BE2C (cell line): Measurements from ENCODE around the gene ALG13. TPM values are rescaled to one million over a fixed set of nuclear protein-coding genes. Genes with fewer than 3 reads are reported as not detected.
"Not testable (repeated sequence)": the region's sequence is repeated elsewhere in the genome, so short reads cannot be mapped to it uniquely, and the experiment has no call there.

Experiments
- DNase-seq: peaks from one replicate; pipeline ENCODE4 v3.0.0-alpha.2; 2020
- H3K27me3 ChIP-seq: fragments of 250-450 bp; sonication (Bioruptor Pico); 2 replicates; pipeline ENCODE4 v1.5.1; 2020; ENCODE audit warnings: mild to moderate bottlenecking
- H3K36me3 ChIP-seq: fragments of 250-450 bp; sonication (Bioruptor Pico); 2 replicates; pipeline ENCODE4 v1.5.1; 2020; ENCODE audit warnings: mild to moderate bottlenecking
- H3K4me1 ChIP-seq: fragments of 250-450 bp; sonication (Bioruptor Pico); 2 replicates; pipeline ENCODE4 v1.5.1; 2020
- H3K4me3 ChIP-seq: 2 replicates; pipeline ENCODE4 v1.5.1; 2011; ENCODE audit warnings: low read depth, low read length
- H3K9me3 ChIP-seq: fragments of 250-450 bp; sonication (Bioruptor Pico); 2 replicates; pipeline ENCODE4 v1.5.1; 2020
- polyA plus RNA-seq: library from polyadenylated mRNA; unstranded; fragments of >200 nt; gene quantifications from one replicate; pipeline ENCODE4 v1.2.1, GENCODE V29; 2012; ENCODE audit warnings: low read depth, missing spikeins; ENCODE audit not compliant: insufficient read length, insufficient read depth
- TF ChIP-seq, protein P1 (sequence below): IDR thresholded peaks from 2 replicates; pipeline ENCODE4 v1.5.1; 2012; ENCODE audit warnings: mild to moderate bottlenecking, low read depth, low read length

Gene ALG13
- 36.9 TPM for polyA plus RNA-seq

GRCh38 chrX:111680988-111681779, at the start of gene ALG13:
Gene ALG13, plus strand, starts transcription at chrX:111681170. Its CDS starts 49 bp downstream, at chrX:111681219.
- Histone ChIP-seq H3K36me3 (peaks cover 11% of the 10 kb centered on the region), H3K4me1 (no peaks in the 10 kb centered on the region), H3K9me3 (no peaks in the 10 kb centered on the region), H3K4me3 (peak within 1 kb of the TSS; percentile 84), H3K27me3 (no peaks in the 10 kb centered on the region)
- TF ChIP-seq, protein P1, sequence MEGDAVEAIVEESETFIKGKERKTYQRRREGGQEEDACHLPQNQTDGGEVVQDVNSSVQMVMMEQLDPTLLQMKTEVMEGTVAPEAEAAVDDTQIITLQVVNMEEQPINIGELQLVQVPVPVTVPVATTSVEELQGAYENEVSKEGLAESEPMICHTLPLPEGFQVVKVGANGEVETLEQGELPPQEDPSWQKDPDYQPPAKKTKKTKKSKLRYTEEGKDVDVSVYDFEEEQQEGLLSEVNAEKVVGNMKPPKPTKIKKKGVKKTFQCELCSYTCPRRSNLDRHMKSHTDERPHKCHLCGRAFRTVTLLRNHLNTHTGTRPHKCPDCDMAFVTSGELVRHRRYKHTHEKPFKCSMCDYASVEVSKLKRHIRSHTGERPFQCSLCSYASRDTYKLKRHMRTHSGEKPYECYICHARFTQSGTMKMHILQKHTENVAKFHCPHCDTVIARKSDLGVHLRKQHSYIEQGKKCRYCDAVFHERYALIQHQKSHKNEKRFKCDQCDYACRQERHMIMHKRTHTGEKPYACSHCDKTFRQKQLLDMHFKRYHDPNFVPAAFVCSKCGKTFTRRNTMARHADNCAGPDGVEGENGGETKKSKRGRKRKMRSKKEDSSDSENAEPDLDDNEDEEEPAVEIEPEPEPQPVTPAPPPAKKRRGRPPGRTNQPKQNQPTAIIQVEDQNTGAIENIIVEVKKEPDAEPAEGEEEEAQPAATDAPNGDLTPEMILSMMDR: peak; percentile 71
- peak; percentile 88 for DNase-seq

DNA sequence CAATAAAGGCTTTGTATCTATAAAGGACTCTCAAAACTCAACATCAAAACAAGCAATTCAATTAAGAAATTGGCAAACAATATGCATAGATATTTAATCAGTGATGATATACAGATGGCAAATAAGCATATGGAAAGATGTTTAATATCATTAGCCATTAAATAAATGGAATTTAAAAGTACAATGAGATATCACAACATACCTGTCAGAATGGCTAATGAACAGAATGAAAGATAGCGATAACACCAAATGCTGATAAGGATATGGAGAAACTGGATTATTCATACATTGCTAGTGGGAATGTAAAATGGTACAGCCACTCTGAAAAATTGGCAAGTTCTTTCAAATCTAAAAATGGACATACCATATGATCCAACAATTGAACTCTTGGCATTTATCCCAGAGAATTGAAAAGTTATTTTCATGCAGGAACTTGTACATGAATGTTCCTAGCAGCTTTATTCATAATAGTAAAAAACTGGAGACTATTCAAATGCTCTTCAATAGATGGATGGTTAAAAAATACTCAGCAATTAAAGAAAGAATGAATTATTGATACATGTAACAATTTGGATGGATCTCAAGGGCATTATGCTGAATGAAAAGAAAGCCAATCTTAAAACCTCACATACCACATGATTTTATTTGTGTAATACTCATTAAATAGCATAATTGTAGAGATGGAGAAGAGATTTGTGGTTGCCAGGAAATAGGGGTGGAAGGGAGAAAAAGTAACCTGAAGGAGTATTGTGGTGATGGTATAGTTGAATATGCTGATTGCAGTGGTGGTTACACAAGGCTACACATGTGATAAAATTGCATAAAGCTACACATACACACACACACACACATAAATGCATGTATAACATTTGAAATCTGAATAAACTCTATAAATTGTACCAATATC, 45.9 kb upstream of the ALG13 start:
- Histone ChIP-seq H3K27me3 (no peaks in the 10 kb centered on the region), H3K4me3 (no peak overlapping the region), H3K4me1 (no peaks in the 10 kb centered on the region), H3K9me3 (no peaks in the 10 kb centered on the region), H3K36me3 (no peaks in the 10 kb centered on the region)
- TF ChIP-seq, protein P1: no peak
- DNase-seq: no peak

DNA sequence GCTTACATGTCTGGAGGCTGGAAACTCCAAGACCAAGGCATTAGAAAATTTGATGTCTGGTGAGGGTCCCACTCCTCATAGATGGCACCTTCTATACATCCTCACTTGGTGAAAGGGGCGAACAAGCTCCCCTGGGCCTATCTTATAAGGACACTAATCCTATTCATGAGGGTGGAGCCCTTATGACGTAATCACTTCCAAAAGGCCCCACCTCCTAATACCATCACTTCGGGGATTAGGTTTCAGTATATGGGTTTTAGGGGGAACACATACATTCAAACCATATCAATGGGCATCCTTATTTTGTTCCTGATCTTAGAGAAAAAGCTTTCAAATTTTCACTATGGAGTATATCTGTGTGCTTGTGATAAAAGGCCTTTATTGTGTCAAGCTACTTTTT, 39.0 kb upstream of the ALG13 start:
- Histone ChIP-seq H3K4me3 (no peak overlapping the region), H3K27me3 (no peaks in the 10 kb centered on the region), H3K4me1 (no peaks in the 10 kb centered on the region), H3K9me3 (no peaks in the 10 kb centered on the region), H3K36me3 (no peaks in the 10 kb centered on the region)
- TF ChIP-seq, protein P1: no peak
- DNase-seq: no peak

- not testable (repeated sequence) for DNase-seq, H3K36me3 ChIP-seq, H3K27me3 ChIP-seq, H3K4me1 ChIP-seq, H3K4me3 ChIP-seq, H3K9me3 ChIP-seq
These were observed 35.8 kb upstream of the ALG13 start for GRCh38 chrX:111645165-111645564.

- H3K36me3 ChIP-seq: no peaks in the 10 kb centered on the region
- H3K9me3 ChIP-seq: no peaks in the 10 kb centered on the region
- no peak for DNase-seq
- H3K4me1 ChIP-seq: no peaks in the 10 kb centered on the region
- no peak overlapping the region for H3K4me3 ChIP-seq
- TF ChIP-seq, protein P1: no peak
- no peaks in the 10 kb centered on the region for H3K27me3 ChIP-seq
These were observed 35.4 kb upstream of the ALG13 start for GRCh38 chrX:111645607-111646006.

- H3K9me3 ChIP-seq: no peaks in the 10 kb centered on the region
- TF ChIP-seq, protein P1: no peak
- H3K27me3 ChIP-seq: no peaks in the 10 kb centered on the region
- DNase-seq: no peak
- no peaks in the 10 kb centered on the region for H3K4me1 ChIP-seq
- no peak overlapping the region for H3K4me3 ChIP-seq
- no peaks in the 10 kb centered on the region for H3K36me3 ChIP-seq
These were observed 34.5 kb upstream of the ALG13 start for GRCh38 chrX:111646515-111646914.
